Astrocyte (in vitro differentiated cells and primary cell): ENCODE measurements around the gene KIF1B. TPM values are rescaled to one million over a fixed set of nuclear protein-coding genes. Genes with fewer than 3 reads are reported as not detected.
"Not testable (repeated sequence)": the region's sequence is repeated elsewhere in the genome, so short reads cannot be mapped to it uniquely, and the experiment has no call there.

ENCODE experiments used
- DNase-seq: peaks from one replicate; pipeline ENCODE4 v3.0.0-alpha.2; 2010; ENCODE audit warnings: low read depth
- FAIRE-seq: peaks from 2 replicates; lab custom pipeline; 2011; peaks lifted over from hg19 to GRCh38; lab: Jason Lieb, UNC
- H2AFZ ChIP-seq: 2 replicates; pipeline ENCODE4 v1.6.0; 2012; ENCODE audit warnings: low read depth, low read length, inconsistent platforms
- H3K27ac ChIP-seq: 2 replicates; pipeline ENCODE4 v1.5.1; 2011; ENCODE audit warnings: low read depth, low read length, inconsistent platforms
- H3K27me3 ChIP-seq: 2 replicates; pipeline ENCODE4 v1.6.0; 2011; ENCODE audit warnings: low read length, inconsistent platforms; ENCODE audit not compliant: insufficient read depth
- H3K36me3 ChIP-seq: 2 replicates; pipeline ENCODE4 v1.5.1; 2011; ENCODE audit warnings: low read length, inconsistent platforms; ENCODE audit not compliant: insufficient read depth
- H3K4me1 ChIP-seq: 2 replicates; pipeline ENCODE4 v1.5.1; 2011; ENCODE audit warnings: low read length, inconsistent platforms; ENCODE audit not compliant: insufficient read depth
- H3K4me2 ChIP-seq: 2 replicates; pipeline ENCODE4 v1.6.0; 2012; ENCODE audit warnings: low read length, inconsistent platforms
- H3K4me3 ChIP-seq: 2 replicates; pipeline ENCODE4 v1.5.1; 2011; ENCODE audit warnings: low read depth, mild to moderate bottlenecking, low read length, inconsistent platforms; ENCODE audit not compliant: insufficient read depth
- H3K79me2 ChIP-seq: 2 replicates; pipeline ENCODE4 v1.6.0; 2012; ENCODE audit warnings: mild to moderate bottlenecking, low read length, inconsistent platforms; ENCODE audit not compliant: insufficient read depth
- H3K9ac ChIP-seq: 2 replicates; pipeline ENCODE4 v1.6.0; 2012; ENCODE audit warnings: mild to moderate bottlenecking, low read length, inconsistent platforms
- H3K9me3 ChIP-seq: 2 replicates; pipeline ENCODE4 v1.5.1; 2012; ENCODE audit warnings: low read depth, mild to moderate bottlenecking, low read length, inconsistent platforms; ENCODE audit not compliant: insufficient read depth
- H4K20me1 ChIP-seq: 2 replicates; pipeline ENCODE4 v1.6.0; 2012; ENCODE audit warnings: low read length, inconsistent platforms; ENCODE audit not compliant: insufficient read depth
- H3K27ac Mint-ChIP-seq: one replicate; pipeline ENCODE4 v1.8.0; 2021; ENCODE audit warnings: mild to moderate bottlenecking, mixed read lengths; ENCODE audit not compliant: unreplicated experiment
- H3K27me3 Mint-ChIP-seq: one replicate; pipeline ENCODE4 v1.8.0; 2021; ENCODE audit warnings: low read depth, mixed read lengths; ENCODE audit not compliant: unreplicated experiment
- H3K36me3 Mint-ChIP-seq: one replicate; pipeline ENCODE4 v1.8.0; 2021; ENCODE audit warnings: low read depth, mixed read lengths; ENCODE audit not compliant: unreplicated experiment
- H3K4me1 Mint-ChIP-seq: one replicate; pipeline ENCODE4 v1.8.0; 2021; ENCODE audit warnings: low read depth, mixed read lengths; ENCODE audit not compliant: unreplicated experiment
- H3K4me3 Mint-ChIP-seq: one replicate; pipeline ENCODE4 v1.8.0; 2021; ENCODE audit warnings: mild to moderate bottlenecking, moderate library complexity, mixed read lengths; ENCODE audit not compliant: unreplicated experiment
- H3K9me3 Mint-ChIP-seq: one replicate; pipeline ENCODE4 v1.8.0; 2021; ENCODE audit warnings: mild to moderate bottlenecking, mixed read lengths; ENCODE audit not compliant: unreplicated experiment
- EZH2 ChIP-seq: IDR thresholded peaks from 2 replicates; pipeline ENCODE4 v1.6.1; 2012; ENCODE audit warnings: mild to moderate bottlenecking, low read length, inconsistent platforms; ENCODE audit not compliant: insufficient read depth
- total RNA-seq: library from RNA; stranded (reverse); gene quantifications from 2 replicates; pipeline ENCODE4 v1.2.1, GENCODE V29; 2021
- TF ChIP-seq, protein P1 (sequence below): IDR thresholded peaks from 2 replicates; pipeline ENCODE4 v1.5.1; 2011; ENCODE audit warnings: low read depth, mild to moderate bottlenecking, inconsistent platforms, low read length, moderate library complexity; ENCODE audit not compliant: insufficient read depth

Gene KIF1B
- total RNA-seq, 1 donor from 2014 or later: 75.9 TPM

DNA sequence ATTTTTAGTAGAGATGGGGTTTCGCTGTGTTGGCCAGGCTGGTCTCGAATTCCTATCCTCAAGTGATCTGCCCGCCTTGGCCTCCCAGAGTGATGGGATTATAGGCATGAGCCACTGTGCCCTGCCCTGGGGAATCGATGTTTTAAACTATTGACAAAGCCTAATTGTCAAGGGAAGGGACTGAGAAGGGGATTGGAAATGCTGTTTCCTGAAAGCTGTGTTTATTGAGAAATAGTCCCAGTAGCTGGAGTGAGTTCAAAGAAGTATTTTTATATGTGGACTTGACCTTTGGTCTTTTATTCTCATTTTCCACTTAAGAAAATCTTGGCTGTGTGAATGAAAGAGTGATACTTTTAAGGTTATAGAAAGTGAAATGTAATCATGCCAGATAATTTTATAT lies 47.5 kb downstream of the KIF1B start:
- Mint-ChIP-seq H3K4me1 (peaks cover 15% of the 10 kb centered on the region), H3K9me3 (no peaks in the 10 kb centered on the region), H3K36me3 (peaks cover 7% of the 10 kb centered on the region), H3K27ac (no peak overlapping the region), H3K4me3 (no peak overlapping the region), H3K27me3 (no peaks in the 10 kb centered on the region)
- no peak overlapping the region for H3K4me3 ChIP-seq
- H3K79me2 ChIP-seq: peaks cover 49% of the 10 kb centered on the region
- FAIRE-seq: no peak
- H3K4me2 ChIP-seq: no peak overlapping the region
- H3K27ac ChIP-seq: no peak overlapping the region
- H4K20me1 ChIP-seq: peaks cover 33% of the 10 kb centered on the region
- no peak for TF ChIP-seq EZH2
- TF ChIP-seq, protein P1, sequence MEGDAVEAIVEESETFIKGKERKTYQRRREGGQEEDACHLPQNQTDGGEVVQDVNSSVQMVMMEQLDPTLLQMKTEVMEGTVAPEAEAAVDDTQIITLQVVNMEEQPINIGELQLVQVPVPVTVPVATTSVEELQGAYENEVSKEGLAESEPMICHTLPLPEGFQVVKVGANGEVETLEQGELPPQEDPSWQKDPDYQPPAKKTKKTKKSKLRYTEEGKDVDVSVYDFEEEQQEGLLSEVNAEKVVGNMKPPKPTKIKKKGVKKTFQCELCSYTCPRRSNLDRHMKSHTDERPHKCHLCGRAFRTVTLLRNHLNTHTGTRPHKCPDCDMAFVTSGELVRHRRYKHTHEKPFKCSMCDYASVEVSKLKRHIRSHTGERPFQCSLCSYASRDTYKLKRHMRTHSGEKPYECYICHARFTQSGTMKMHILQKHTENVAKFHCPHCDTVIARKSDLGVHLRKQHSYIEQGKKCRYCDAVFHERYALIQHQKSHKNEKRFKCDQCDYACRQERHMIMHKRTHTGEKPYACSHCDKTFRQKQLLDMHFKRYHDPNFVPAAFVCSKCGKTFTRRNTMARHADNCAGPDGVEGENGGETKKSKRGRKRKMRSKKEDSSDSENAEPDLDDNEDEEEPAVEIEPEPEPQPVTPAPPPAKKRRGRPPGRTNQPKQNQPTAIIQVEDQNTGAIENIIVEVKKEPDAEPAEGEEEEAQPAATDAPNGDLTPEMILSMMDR: no peak
- peaks cover 18% of the 10 kb centered on the region for H3K36me3 ChIP-seq
- H3K9ac ChIP-seq: no peak overlapping the region
- H2AFZ ChIP-seq: no peak overlapping the region
- no peaks in the 10 kb centered on the region for H3K9me3 ChIP-seq
- H3K27me3 ChIP-seq: no peaks in the 10 kb centered on the region
- peaks cover 7% of the 10 kb centered on the region for H3K4me1 ChIP-seq
- DNase-seq: no peak

GRCh38 chr1:10259547-10259946 lies 49.2 kb downstream of the KIF1B start:
- Histone ChIP-seq H4K20me1 (peaks cover 17% of the 10 kb centered on the region), H3K79me2 (peaks cover 32% of the 10 kb centered on the region), H3K36me3 (peaks cover 27% of the 10 kb centered on the region)
- not testable (repeated sequence) for H3K4me3 ChIP-seq, H3K4me2 ChIP-seq, H3K9me3 ChIP-seq, FAIRE-seq, DNase-seq, H3K9me3 Mint-ChIP-seq, H3K4me1 ChIP-seq, H3K4me1 Mint-ChIP-seq, H3K27me3 Mint-ChIP-seq, H3K9ac ChIP-seq, H3K36me3 Mint-ChIP-seq, H2AFZ ChIP-seq, H3K27ac Mint-ChIP-seq, H3K4me3 Mint-ChIP-seq, H3K27me3 ChIP-seq, H3K27ac ChIP-seq

DNA sequence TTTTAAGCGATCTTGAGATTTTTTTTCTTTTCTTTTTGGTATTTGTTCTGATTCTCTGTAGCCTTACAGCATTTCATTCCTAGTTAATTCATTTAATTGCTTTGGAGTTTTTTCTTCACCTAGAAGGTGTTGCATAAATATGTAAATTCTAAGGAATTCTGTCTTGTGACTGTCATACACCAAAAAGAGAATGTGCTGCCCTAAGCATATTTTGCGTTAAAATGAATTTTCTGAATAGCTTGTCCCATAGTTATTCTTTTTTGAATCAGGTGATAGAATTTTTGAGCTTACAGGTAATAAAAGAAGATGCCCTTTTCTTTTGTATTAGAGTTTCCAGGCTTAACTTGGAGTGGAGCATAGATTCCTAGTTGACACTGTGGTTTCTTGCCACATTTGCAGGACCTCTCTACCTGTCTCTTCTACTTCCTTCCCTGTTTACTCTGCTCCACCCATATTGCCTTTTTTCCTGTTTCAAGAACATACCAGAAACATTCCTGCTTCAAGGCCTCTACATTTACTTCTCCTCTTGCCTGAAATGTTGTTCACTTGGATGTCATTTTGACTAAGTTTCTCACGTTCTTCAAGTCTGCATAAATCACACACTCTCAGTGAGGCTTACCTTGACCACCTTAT lies 53.2 kb downstream of the KIF1B start:
- Histone ChIP-seq H3K27ac (no peak overlapping the region), H3K4me1 (no peaks in the 10 kb centered on the region), H3K79me2 (peaks cover 7% of the 10 kb centered on the region), H3K4me3 (no peak overlapping the region), H3K27me3 (no peaks in the 10 kb centered on the region), H3K36me3 (peaks cover 33% of the 10 kb centered on the region), H2AFZ (no peak overlapping the region), H4K20me1 (peaks cover 6% of the 10 kb centered on the region), H3K4me2 (no peak overlapping the region), H3K9me3 (no peaks in the 10 kb centered on the region), H3K9ac (no peak overlapping the region)
- Mint-ChIP-seq H3K27ac (no peak overlapping the region), H3K9me3 (no peaks in the 10 kb centered on the region), H3K4me3 (no peak overlapping the region), H3K4me1 (peaks cover 8% of the 10 kb centered on the region), H3K27me3 (no peaks in the 10 kb centered on the region), H3K36me3 (peaks cover 12% of the 10 kb centered on the region)
- FAIRE-seq: no peak
- DNase-seq: no peak
- TF ChIP-seq EZH2: no peak
- TF ChIP-seq, protein P1: no peak
